HEK293T (cell line): ENCODE measurements around the gene MUSTN1.

Experiments used
- CTCF ChIA-PET: fragments of 350-600 bp; formaldehyde crosslinking; extraction: SDS; loops from one replicate; lab custom pipeline; 2021; ENCODE audit warnings: antibody characterized with exemption, inconsistent platforms; lab: Yijun Ruan, JAX
- POLR2A ChIA-PET: fragments of 350-600 bp; formaldehyde crosslinking; extraction: SDS; loops from one replicate; lab custom pipeline; 2020; ENCODE audit warnings: antibody characterized with exemption, inconsistent platforms; lab: Yijun Ruan, JAX
- DNase-seq: peaks from one replicate; pipeline ENCODE4 v3.0.0; 2012; ENCODE audit warnings: mixed read lengths; ENCODE audit errors: extremely low spot score
- ARNT ChIP-seq: fragments of 450-650 bp; IDR thresholded peaks from 2 replicates; pipeline ENCODE4 v1.6.1; 2017; ENCODE audit warnings: mild to moderate bottlenecking
- BHLHE40 ChIP-seq: fragments of 450-650 bp; IDR thresholded peaks from 2 replicates; pipeline ENCODE4 v1.6.1; 2016; ENCODE audit warnings: mild to moderate bottlenecking, moderate library complexity, borderline replicate concordance
- CTBP1 ChIP-seq: fragments of 450-650 bp; IDR thresholded peaks from 2 replicates; pipeline ENCODE4 v1.6.1; 2016; ENCODE audit warnings: borderline replicate concordance
- ELF4 ChIP-seq: fragments of 450-650 bp; IDR thresholded peaks from 2 replicates; pipeline ENCODE4 v1.6.1; 2017; ENCODE audit warnings: antibody characterized with exemption
- FOXA1 ChIP-seq: fragments of 450-650 bp; IDR thresholded peaks from 2 replicates; pipeline ENCODE4 v1.6.1; 2016; ENCODE audit warnings: mild to moderate bottlenecking
- FOXK2 ChIP-seq: fragments of 450-650 bp; IDR thresholded peaks from 2 replicates; pipeline ENCODE4 v1.6.1; 2016; ENCODE audit warnings: mild to moderate bottlenecking
- FOXM1 ChIP-seq: fragments of 450-650 bp; IDR thresholded peaks from 2 replicates; pipeline ENCODE4 v1.6.1; 2017; ENCODE audit warnings: mild to moderate bottlenecking, borderline replicate concordance
- HDGF ChIP-seq: fragments of 450-650 bp; IDR thresholded peaks from 2 replicates; pipeline ENCODE4 v1.6.1; 2017; ENCODE audit warnings: antibody characterized with exemption, borderline replicate concordance
- L3MBTL2 ChIP-seq: fragments of 450-650 bp; conservative IDR thresholded peaks from 2 replicates; pipeline ENCODE4 v1.6.1; 2016; ENCODE audit warnings: mild to moderate bottlenecking
- LEF1 ChIP-seq: fragments of 450-650 bp; IDR thresholded peaks from 2 replicates; pipeline ENCODE4 v1.6.1; 2017; ENCODE audit warnings: mild to moderate bottlenecking, borderline replicate concordance
- NFRKB ChIP-seq: fragments of 450-650 bp; IDR thresholded peaks from 2 replicates; pipeline ENCODE4 v1.6.1; 2016; ENCODE audit warnings: mild to moderate bottlenecking, moderate library complexity
- PKNOX1 ChIP-seq: fragments of 450-650 bp; IDR thresholded peaks from 2 replicates; pipeline ENCODE4 v1.6.1; 2016
- SP1 ChIP-seq: fragments of 450-650 bp; IDR thresholded peaks from 2 replicates; pipeline ENCODE4 v1.6.1; 2017
- SUZ12 ChIP-seq: fragments of 450-650 bp; IDR thresholded peaks from 2 replicates; pipeline ENCODE4 v1.6.1; 2016; ENCODE audit warnings: mild to moderate bottlenecking
- TARDBP ChIP-seq: fragments of 450-650 bp; IDR thresholded peaks from 2 replicates; pipeline ENCODE4 v1.6.1; 2016
- ZNF384 ChIP-seq: fragments of 450-650 bp; IDR thresholded peaks from 2 replicates; pipeline ENCODE4 v1.6.1; 2016

The MUSTN1 gene

GRCh38 chr3:52810923-52811322 is 23.9 kb downstream of the MUSTN1 start:
- ChIA-PET POLR2A (no interaction called here), CTCF (interaction anchor here (1.2 to 2.8 kb wide), 2 partner anchors 10 to 12 kb away, joined by 3 to 12 read pairs; no protein-coding TSS in a partner anchor)
- no peak for TF ChIP-seq LEF1
- TF ChIP-seq ZNF384: no peak
- TF ChIP-seq L3MBTL2: no peak
- no peak for TF ChIP-seq HDGF
- no peak for TF ChIP-seq BHLHE40
- no peak for TF ChIP-seq ELF4

GRCh38 chr3:52809662-52810377 is 25.0 kb downstream of the MUSTN1 start:
- TF ChIP-seq FOXM1: no peak
- TF ChIP-seq BHLHE40: no peak
- TF ChIP-seq PKNOX1: no peak
- TF ChIP-seq NFRKB: no peak
- TF ChIP-seq LEF1: no peak
- no peak for TF ChIP-seq CTBP1
- TF ChIP-seq SP1: no peak
- no peak for TF ChIP-seq SUZ12
- DNase-seq: no peak
- CTCF ChIA-PET: interaction anchor here (1.8 kb wide), 1 partner anchor 10 kb away, joined by 7 read pairs; no protein-coding TSS in a partner anchor
- POLR2A ChIA-PET: no interaction called here

More at GRCh38 chr3:52810923-52811322, 23.9 kb downstream of the MUSTN1 start:
- DNase-seq: no peak

GRCh38 chr3:52809149-52809548 is 25.7 kb downstream of the MUSTN1 start:
- TF ChIP-seq PKNOX1 (no peak), SUZ12 (no peak), FOXM1 (no peak), LEF1 (no peak), SP1 (no peak), ARNT (no peak), TARDBP (no peak), CTBP1 (no peak), ELF4 (no peak), BHLHE40 (no peak), ZNF384 (no peak), FOXA1 (no peak)
- DNase-seq: no peak
- ChIA-PET POLR2A (interaction anchor here (1.1 kb wide), 1 partner anchor 16 kb away, joined by 3 read pairs; no protein-coding TSS in a partner anchor), CTCF (interaction anchor here (1.8 kb wide), 1 partner anchor 9 kb away, joined by 7 read pairs; no protein-coding TSS in a partner anchor)

- TF ChIP-seq ARNT (no peak), SP1 (no peak), CTBP1 (no peak), BHLHE40 (no peak), PKNOX1 (no peak), FOXA1 (no peak), NFRKB (no peak), SUZ12 (no peak), LEF1 (no peak)
- CTCF ChIA-PET: interaction anchor here (2.3 kb wide), 1 partner anchor 15 kb away, joined by 6 read pairs; no protein-coding TSS in a partner anchor
- POLR2A ChIA-PET: no interaction called here
- no peak for DNase-seq
Measured at GRCh38 chr3:52805270-52806039, 29.4 kb downstream of the MUSTN1 start.

- ChIA-PET POLR2A (no interaction called here), CTCF (interaction anchor here (0.5 kb wide), 1 partner anchor 676 kb away, joined by 3 read pairs; no protein-coding TSS in a partner anchor)
- TF ChIP-seq CTBP1 (no peak), SP1 (no peak), LEF1 (no peak), PKNOX1 (no peak), HDGF (no peak), FOXK2 (no peak), L3MBTL2 (no peak), BHLHE40 (no peak), FOXA1 (no peak), ELF4 (no peak), FOXM1 (no peak), ZNF384 (no peak), ARNT (no peak), TARDBP (no peak), SUZ12 (no peak), NFRKB (no peak)
- DNase-seq: no peak
Measured at GRCh38 chr3:52801839-52802238, 33.0 kb downstream of the MUSTN1 start.
